HFFc6 (cell line): ENCODE measurements around the gene KRTAP5-5. TPM values are rescaled to one million over a fixed set of nuclear protein-coding genes. Genes with fewer than 3 reads are reported as not detected.
"Not testable (repeated sequence)": the region's sequence is repeated elsewhere in the genome, so short reads cannot be mapped to it uniquely, and the experiment has no call there.

Source experiments
- DNase-seq: peaks from one replicate; pipeline ENCODE4 v3.0.0-alpha.2; 2018
- H3K27ac Mint-ChIP-seq: 2 replicates; pipeline ENCODE4 v1.8.0; 2020; ENCODE audit warnings: mild to moderate bottlenecking, mixed read lengths
- H3K27me3 Mint-ChIP-seq: 2 replicates; pipeline ENCODE4 v1.8.0; 2021; ENCODE audit warnings: mild to moderate bottlenecking, moderate library complexity, mixed read lengths; ENCODE audit not compliant: insufficient read depth
- H3K36me3 Mint-ChIP-seq: 2 replicates; pipeline ENCODE4 v1.8.0; 2021; ENCODE audit warnings: low read depth, mixed read lengths
- H3K4me1 Mint-ChIP-seq: 2 replicates; pipeline ENCODE4 v1.8.0; 2020; ENCODE audit warnings: low read depth, mixed read lengths
- H3K4me3 Mint-ChIP-seq: 2 replicates; pipeline ENCODE4 v1.8.0; 2020; ENCODE audit warnings: mild to moderate bottlenecking, moderate library complexity, mixed read lengths
- H3K9me3 Mint-ChIP-seq: 2 replicates; pipeline ENCODE4 v1.8.0; 2020; ENCODE audit warnings: mild to moderate bottlenecking, mixed read lengths
- CTCF ChIP-seq: fragments of 200-600 bp; sonication (generic); IDR thresholded peaks from 2 replicates; pipeline ENCODE4 v1.5.0; 2021; ENCODE audit warnings: antibody characterized with exemption, mild to moderate bottlenecking
- total RNA-seq, 6 experiments: library from RNA; stranded (reverse); fragmentation: NEBNext Ultra II Directional; extraction: Animal tissue kit (Norgen Biotek cat#: 25700); gene quantifications; 2 replicates in 1 of 6; 3 replicates in 5 of 6; pipeline ENCODE4 v1.2.3, GENCODE V29; 2021

KRTAP5-5 gene
- total RNA-seq, 6 experiments from 2014 or later: not detected

- Mint-ChIP-seq H3K27me3 (peaks cover 36% of the 10 kb centered on the region), H3K4me1 (no peaks in the 10 kb centered on the region), H3K27ac (no peak overlapping the region), H3K9me3 (no peaks in the 10 kb centered on the region), H3K4me3 (no peak overlapping the region), H3K36me3 (no peaks in the 10 kb centered on the region)
- DNase-seq: no peak
- TF ChIP-seq CTCF: no peak
Observed at GRCh38 chr11:1643146-1643690, 13.6 kb downstream of the KRTAP5-5 start.

- Mint-ChIP-seq H3K4me1 (no peaks in the 10 kb centered on the region), H3K4me3 (no peak overlapping the region), H3K27me3 (peaks cover 28% of the 10 kb centered on the region), H3K9me3 (no peaks in the 10 kb centered on the region), H3K36me3 (no peaks in the 10 kb centered on the region), H3K27ac (no peak overlapping the region)
- no peak for TF ChIP-seq CTCF
- DNase-seq: no peak
Observed at GRCh38 chr11:1644601-1645356, 15.2 kb downstream of the KRTAP5-5 start.

- no peak overlapping the region for H3K4me3 Mint-ChIP-seq
- H3K27me3 Mint-ChIP-seq: peaks cover 23% of the 10 kb centered on the region
- no peak overlapping the region for H3K27ac Mint-ChIP-seq
- no peak for TF ChIP-seq CTCF
- no peaks in the 10 kb centered on the region for H3K4me1 Mint-ChIP-seq
- no peaks in the 10 kb centered on the region for H3K36me3 Mint-ChIP-seq
- H3K9me3 Mint-ChIP-seq: no peaks in the 10 kb centered on the region
- no peak for DNase-seq
Observed at GRCh38 chr11:1645357-1645821, 15.8 kb downstream of the KRTAP5-5 start.

- H3K36me3 Mint-ChIP-seq, H3K27ac Mint-ChIP-seq, H3K4me3 Mint-ChIP-seq, DNase-seq, H3K4me1 Mint-ChIP-seq, H3K9me3 Mint-ChIP-seq: not testable (repeated sequence)
- peaks cover 31% of the 10 kb centered on the region for H3K27me3 Mint-ChIP-seq
Observed at GRCh38 chr11:1646540-1646939, 17.0 kb downstream of the KRTAP5-5 start.

- no peak overlapping the region for H3K4me3 Mint-ChIP-seq
- no peaks in the 10 kb centered on the region for H3K4me1 Mint-ChIP-seq
- DNase-seq: no peak
- peaks cover 39% of the 10 kb centered on the region for H3K27me3 Mint-ChIP-seq
- no peaks in the 10 kb centered on the region for H3K9me3 Mint-ChIP-seq
- no peak overlapping the region for H3K27ac Mint-ChIP-seq
- TF ChIP-seq CTCF: no peak
- H3K36me3 Mint-ChIP-seq: no peaks in the 10 kb centered on the region
Observed at GRCh38 chr11:1647901-1648652, 18.5 kb downstream of the KRTAP5-5 start.
